Cerebellar nuclear complex (tissue), 1 donor: ENCODE data around the gene ZRANB1.

ENCODE experiments used
- DNase-seq, 2 experiments: peaks; one replicate each; lab custom pipeline; 2025; lab: John Stamatoyannopoulos, UW

ZRANB1 gene

DNA sequence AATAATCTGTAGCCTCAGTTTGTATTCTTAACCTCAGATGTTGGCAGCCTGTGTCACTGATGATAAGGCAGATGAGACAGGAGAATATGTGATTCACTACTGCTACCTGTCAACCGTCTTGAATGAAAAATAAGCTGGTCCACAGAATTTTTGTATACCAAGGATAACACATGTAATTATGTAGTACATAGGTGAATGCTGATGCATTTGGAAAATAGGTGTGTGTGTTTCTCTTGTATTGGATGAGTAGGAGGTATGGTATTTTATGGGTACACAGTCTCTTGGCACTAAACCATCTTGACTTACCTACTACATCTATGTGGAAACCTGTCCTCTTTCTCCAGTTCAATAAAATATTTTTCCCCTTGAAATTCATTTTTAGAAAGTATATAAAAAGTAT, 20.7 kb upstream of the ZRANB1 start:
- DNase-seq = no peak

- DNase-seq = no peak
Measured at GRCh38 chr10:124923684-124924083, 18.2 kb upstream of the ZRANB1 start.

DNA sequence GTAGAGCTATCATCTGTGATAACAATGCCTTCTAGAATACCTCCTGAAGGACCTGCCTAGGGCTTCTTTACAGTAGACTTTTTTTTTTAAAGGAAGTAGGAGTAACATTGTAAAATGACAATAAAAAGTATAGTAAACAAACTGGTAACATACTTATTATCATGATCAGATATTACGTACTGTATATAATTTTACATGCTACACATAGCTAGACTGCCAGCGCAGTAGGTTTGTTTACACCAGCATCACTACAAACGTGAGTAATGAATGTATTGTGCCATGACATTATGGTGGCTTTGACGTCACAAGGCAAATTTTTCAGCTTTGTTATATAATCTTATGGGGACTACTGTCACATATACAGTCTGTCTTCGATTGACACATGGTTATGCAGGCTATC, 15.4 kb upstream of the ZRANB1 start:
- DNase-seq = no peak

DNA sequence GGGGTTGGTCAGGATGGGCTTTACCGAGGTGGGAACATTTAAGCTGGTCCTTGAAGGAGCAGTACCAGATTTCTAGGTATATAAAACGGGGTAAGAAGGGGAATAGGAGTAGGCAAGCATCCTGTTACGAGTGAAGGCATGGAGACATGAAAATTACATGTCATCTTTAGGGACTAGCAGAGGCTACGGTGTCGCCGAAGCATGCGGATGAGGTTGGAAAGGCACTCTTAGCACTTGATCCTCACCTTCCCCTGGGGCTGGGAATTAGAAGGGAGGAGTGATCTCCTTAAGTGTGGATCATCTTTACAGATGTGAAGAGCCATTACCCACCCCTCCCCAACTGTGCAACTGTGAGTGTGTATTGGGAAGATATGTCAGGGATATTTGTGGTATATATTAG, 13.8 kb upstream of the ZRANB1 start:
- DNase-seq = no peak

DNA sequence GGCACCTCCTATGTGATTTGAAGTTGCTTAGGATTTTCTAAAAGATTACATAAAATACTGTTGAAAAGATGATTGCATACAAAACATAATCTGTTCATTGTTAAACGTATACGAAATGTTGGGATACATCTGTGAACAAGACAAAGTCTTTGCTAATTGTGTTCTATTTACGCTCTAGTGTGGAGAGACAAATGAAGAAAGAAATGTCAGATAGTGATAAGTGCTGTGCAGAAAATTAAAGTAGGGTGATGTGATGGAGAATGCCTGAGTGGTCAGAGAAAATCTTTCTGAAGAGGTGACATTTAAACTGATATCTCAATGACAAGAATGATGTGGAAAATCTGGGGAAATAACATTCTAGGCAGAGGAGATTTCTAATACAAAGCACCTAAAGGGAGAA, 13.4 kb upstream of the ZRANB1 start:
- DNase-seq = no peak

DNA sequence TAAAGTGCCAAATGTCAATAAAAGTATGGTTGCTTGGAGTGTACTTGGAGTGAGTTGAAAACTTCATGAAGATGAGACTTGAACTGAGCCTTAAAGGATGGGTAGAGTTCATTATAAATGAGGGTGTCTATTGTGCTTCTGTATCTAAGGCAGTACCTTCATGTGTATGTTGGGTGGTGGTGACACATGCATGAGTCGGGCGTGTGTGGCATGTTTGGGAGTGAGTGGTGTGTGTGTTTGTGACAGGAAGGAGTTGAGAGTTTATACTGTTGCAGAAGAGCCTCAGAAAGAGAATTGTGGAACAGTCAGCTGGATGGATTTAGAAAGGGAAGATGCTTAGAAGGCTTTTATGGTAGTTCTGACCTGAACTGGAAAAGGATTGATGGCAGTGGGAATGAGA, 6.0 kb upstream of the ZRANB1 start:
- no peak for DNase-seq

GRCh38 chr10:124936813-124937212, 5.1 kb upstream of the ZRANB1 start:
- no peak for DNase-seq

- DNase-seq = no peak
Measured at GRCh38 chr10:124939290-124939689, 2.6 kb upstream of the ZRANB1 start.

DNA sequence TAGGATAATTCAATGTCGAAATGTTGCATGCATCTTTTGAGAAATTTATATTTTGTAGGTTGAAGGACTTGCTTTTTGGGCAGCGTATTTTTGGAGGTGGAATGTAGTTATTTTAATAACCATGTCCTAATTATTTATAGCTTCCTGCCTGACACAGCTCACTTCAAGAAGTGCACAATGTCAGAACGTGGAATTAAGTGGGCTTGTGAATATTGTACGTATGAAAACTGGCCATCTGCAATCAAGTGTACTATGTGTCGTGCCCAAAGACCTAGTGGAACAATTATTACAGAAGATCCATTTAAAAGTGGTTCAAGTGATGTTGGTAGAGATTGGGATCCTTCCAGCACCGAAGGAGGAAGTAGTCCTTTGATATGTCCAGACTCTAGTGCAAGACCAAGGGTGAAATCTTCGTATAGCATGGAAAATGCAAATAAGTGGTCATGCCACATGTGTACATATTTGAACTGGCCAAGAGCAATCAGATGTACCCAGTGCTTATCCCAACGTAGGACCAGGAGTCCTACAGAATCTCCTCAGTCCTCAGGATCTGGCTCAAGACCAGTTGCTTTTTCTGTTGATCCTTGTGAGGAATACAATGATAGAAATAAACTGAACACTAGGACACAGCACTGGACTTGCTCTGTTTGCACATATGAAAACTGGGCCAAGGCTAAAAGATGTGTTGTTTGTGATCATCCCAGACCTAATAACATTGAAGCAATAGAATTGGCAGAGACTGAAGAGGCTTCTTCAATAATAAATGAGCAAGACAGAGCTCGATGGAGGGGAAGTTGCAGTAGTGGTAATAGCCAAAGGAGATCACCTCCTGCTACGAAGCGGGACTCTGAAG, 620 bp downstream of the ZRANB1 start:
- DNase-seq = no peak

GRCh38 chr10:124943301-124944092, 1.6 kb downstream of the ZRANB1 start:
- no peak for DNase-seq

GRCh38 chr10:124944982-124945381, 3.1 kb downstream of the ZRANB1 start:
- no peak for DNase-seq

DNA sequence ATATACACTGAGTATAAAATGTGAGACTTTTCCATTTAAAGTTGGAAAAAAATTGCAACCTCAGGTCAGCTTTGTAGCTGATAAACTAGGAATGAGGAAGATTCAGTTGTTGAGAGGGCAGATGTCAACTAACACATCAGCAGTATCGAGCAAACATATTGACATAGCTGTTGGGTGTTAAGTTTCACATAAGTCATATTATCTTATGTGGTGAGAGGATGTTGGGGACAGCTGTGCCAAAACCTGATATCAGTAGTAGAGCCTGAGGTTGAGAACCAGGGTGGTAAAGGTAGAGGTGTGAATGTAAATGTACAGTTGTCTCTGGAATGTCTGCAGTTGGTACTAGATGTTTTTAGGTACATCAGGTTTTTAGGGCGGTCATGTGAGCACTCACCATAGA, 5.0 kb downstream of the ZRANB1 start:
- no peak for DNase-seq

DNA sequence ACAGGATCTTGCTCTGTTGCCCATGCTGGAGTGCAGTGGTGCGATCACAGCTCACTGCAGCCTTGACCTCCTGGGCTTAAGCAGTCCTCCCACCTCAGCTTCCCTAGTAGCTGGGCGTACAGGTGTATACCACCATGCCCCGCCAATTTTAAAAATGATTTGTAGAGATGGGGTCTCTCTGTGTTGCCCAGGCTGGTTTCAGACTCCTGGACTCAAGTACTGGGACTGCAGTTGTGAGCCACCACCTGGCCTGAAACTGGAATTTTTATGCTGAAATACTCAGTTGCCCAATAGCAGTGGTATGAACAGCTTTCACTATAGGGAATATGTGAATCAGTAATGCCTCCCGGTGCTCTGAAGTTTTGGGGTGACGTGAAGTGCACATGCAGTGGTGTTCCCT, 7.6 kb downstream of the ZRANB1 start:
- DNase-seq = no peak

DNA sequence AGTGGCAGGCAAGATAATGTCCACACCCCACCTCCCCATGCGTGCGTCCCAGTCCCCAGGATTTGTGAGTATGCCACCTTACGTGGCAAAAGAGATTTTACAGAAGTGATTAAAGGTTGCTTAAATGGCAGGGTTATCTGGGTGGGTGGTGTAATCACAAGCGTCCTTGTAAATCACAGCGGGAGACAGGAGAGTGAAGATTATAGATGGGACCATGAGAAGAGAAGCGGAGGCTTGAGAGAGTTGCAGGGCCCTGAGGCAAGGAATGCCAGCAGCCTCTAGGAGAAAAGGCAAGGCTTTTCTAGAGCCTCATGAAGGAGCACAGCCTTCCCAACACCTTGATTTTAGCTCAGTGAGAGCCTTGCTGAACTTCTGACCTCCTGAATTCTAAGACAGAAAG, 10.2 kb downstream of the ZRANB1 start:
- no peak for DNase-seq

DNA sequence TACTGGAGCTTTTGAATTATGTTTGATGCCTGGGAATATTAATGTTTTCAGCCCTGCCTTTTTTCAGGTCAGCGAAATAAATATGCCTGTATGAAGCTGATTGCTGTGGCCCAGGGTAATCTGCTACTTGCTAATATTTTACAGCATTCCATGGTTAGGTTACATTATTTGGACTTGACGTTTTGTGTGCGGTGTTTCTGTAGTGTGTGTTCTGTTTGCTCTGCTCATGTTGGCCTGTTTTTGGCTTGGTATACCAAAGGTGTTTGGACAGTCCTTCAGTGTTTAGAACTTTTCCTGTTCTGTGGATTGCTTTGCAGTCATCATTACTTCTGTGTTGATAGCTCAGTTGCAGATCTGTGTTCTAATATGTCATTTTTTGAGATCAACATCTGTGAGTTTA, 11.5 kb downstream of the ZRANB1 start:
- DNase-seq = no peak

DNA sequence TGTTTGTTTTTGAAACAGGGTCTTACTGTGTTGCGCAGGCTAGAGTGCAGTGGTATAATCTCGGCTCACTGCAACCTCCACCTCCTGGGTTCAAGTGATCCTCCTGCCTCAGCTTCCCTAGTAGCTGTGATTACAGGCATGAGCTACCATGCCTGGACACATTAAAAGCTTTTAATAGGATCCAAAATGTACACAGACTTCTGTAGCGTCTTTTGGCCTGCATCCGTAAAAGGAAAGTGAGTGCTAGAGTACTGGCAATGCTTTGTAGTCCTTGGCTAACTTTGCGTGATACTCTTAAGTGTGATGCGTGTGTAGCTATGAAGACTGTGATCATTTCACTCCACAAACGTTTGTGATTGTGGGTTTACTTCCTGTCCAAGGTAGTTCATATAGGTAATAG, 13.3 kb downstream of the ZRANB1 start:
- no peak for DNase-seq

DNA sequence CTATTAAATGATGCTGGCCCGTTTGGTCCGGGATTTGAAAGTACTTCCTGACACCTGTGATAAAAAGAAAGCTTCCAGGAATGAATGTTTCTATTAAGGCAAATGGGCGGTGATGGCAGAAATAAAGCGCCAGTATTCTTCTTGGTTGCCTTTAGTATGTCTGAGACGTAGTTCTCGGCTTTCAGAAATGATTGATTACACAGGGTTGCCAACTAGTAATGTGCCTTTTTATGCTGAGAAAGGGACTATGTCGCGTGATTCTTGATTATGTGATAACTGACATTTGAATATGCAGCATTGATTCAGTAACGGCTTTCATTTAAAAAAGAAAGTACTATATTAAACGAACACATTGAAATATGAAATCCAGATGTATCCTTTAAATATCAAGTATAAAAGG, 13.9 kb downstream of the ZRANB1 start:
- DNase-seq = no peak

GRCh38 chr10:124956764-124957163, 14.8 kb downstream of the ZRANB1 start:
- no peak for DNase-seq

DNA sequence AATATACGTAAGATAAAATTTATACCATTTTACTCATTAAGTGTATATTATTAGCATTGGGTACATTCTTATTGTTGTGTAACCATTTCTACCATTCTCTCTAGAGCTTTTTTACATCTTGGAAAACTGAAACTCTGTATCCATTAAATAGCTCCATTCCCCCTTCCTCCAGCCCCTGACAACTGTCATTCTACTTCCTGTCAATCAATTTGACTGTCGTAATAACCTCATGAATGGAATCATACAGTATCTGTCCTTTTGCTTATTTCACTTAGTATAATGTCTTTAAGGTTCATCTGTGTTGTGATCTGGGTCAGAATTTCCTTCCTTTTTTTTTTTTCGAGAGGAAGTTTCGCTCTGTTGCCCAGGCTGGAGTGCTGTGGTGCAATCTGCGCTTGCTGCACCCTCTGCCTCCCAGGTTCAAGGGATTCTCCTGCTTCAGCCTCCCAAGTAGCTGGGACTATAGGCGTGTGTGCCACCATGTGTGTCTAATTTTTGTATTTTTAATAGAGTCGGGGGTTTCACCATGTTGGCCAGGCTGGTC, 15.6 kb downstream of the ZRANB1 start:
- DNase-seq = no peak

DNA sequence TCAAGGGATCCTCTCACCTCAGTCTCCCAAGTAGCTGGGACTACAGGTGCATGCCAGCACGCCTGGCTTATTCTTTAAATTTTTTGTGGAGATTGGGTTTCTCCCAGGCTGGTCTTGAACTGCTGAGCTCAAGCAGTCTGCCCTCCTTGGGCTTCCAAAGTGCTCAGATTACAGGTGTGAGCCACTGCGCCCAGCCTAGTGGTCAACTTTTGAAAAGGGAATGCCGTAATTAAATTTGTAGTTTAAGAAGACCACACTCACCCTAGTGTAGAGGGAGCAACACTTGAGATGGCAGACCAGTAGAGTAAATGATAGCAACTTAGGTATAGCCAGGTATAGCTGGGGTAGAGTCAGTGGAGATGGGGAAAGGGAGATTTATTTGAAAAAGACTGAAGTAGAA, 17.6 kb downstream of the ZRANB1 start:
- no peak for DNase-seq

DNA sequence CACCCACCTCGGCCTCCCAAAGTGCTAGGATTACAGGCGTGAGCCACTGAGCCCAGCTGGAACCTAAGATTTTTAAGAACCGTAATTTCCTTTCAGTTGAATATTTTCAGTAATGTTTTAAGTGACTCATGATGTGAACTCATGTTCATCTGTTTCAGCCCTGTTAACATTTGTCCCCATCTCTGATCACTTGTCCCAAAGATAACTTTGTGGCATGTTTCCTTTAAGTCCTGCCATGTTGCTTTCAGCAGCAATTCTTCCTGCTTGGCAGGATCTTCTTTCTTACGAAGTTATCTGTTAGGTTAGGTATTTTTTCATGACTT, 19.3 kb downstream of the ZRANB1 start:
- DNase-seq = no peak

DNA sequence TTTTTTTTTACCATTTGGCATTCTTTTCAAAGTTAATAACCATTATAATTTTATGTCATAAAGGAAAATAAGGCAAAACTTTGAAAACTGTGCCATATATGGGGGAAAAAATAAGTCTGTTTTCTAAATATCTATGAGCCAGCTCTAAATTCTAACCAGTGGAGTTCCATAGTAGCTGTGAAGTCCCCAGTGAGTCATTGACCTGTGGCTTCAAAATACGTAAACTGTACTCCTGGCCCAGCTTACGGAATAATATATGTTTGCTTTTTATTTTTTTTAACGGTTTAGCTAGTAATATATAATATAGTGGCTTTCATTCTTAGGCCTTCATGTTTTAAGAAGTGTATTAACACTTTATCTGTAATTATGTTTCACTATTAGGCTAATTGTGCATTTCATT, 20.5 kb downstream of the ZRANB1 start:
- no peak for DNase-seq
